GM11168 (cell line): ENCODE measurements around the gene NSMCE3.

ENCODE experiments used
- in situ Hi-C: fragments of 300-500 bp; cut with MboI; formaldehyde crosslinking; loops from one replicate; pipeline ENCODE4 v1.12.0; 2022; ENCODE audit warnings: low sequenced_read_pairs; ENCODE audit not compliant: unreplicated experiment

NSMCE3 gene

GRCh38 chr15:29269485-29270168 lies at the start of gene NSMCE3:
TSS of gene NSMCE3 (minus strand) at chr15:29269822. CDS start at chr15:29269705, 117 bp downstream.
- in situ Hi-C loops, result no loop called here

DNA sequence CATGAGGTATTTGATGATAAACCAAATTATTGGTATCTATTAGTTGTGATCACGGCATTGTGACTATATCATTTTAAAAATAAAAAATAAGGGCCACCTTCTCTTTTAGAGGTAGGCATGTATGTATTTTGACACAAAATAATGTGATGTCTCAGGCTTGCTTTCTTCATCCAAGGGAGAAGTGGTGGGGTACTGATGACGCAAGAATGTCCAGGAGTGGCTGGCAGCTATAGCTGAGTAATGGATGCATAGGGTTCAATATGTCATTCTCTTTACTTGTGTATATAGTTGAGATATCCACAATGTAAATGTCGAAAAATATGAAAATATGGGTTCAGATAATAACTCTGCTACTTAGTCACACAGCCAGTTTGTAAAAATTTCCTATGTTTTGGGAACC lies 46.8 kb upstream of the NSMCE3 start:
- in situ Hi-C loops, result no loop called here

DNA sequence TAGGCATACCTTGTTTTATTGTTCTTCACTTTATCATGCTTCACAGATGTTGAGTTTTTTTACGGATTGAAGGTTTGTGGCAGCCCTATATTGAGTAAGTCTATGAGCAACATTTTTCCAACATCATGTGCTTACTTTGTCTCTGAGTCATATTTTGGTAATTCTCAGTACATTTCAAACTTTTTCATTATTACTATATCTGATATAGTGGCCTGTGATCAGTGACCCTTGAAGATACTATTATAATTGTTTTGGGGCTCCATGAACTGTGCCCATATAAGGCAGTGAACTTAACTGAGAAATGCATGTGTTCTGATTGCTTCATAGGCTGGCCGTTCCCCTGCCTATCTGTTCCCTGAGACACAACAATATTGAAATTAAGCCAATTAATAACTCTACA lies 42.8 kb upstream of the NSMCE3 start:
- in situ Hi-C loops, result no loop called here

- in situ Hi-C loops, result no loop called here
Observed at GRCh38 chr15:29311696-29312095, 42.1 kb upstream of the NSMCE3 start.

- in situ Hi-C loops, result no loop called here
Observed at GRCh38 chr15:29309139-29309538, 39.5 kb upstream of the NSMCE3 start.

- in situ Hi-C loops, result no loop called here
Observed at GRCh38 chr15:29308299-29308698, 38.7 kb upstream of the NSMCE3 start.

- in situ Hi-C loops, result no loop called here
Observed at GRCh38 chr15:29305556-29305955, 35.9 kb upstream of the NSMCE3 start.

- in situ Hi-C loops, result no loop called here
Observed at GRCh38 chr15:29302871-29303270, 33.2 kb upstream of the NSMCE3 start.

DNA sequence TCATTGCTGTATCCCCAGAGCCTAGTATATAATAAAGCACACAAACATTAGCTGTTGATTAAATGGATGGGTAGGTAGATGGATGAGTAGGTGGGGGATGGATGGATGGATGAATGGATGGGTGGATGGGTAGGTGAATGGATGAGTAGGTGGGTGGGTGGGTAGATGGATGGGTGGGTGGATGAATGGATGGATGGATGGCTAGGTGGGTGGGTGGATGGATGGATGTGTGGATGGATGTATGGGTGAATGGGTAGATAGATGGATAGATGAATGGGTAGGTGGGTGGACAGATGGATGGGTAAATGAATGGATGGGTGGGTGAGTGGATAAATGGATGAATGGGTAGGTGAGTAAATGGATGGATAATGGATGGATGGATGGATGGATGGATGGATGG lies 30.2 kb upstream of the NSMCE3 start:
- in situ Hi-C loops, result no loop called here

- in situ Hi-C loops, result no loop called here
Observed at GRCh38 chr15:29299331-29299730, 29.7 kb upstream of the NSMCE3 start.

- in situ Hi-C loops, result no loop called here
Observed at GRCh38 chr15:29294732-29295325, 25.2 kb upstream of the NSMCE3 start.

- in situ Hi-C loops, result no loop called here
Observed at GRCh38 chr15:29291067-29291845, 21.6 kb upstream of the NSMCE3 start.

GRCh38 chr15:29289173-29289572 lies 19.6 kb upstream of the NSMCE3 start:
- in situ Hi-C loops, result no loop called here

GRCh38 chr15:29285386-29285785 lies 15.8 kb upstream of the NSMCE3 start:
- in situ Hi-C loops, result no loop called here

GRCh38 chr15:29283381-29283780 lies 13.8 kb upstream of the NSMCE3 start:
- in situ Hi-C loops, result no loop called here

GRCh38 chr15:29280514-29280913 lies 10.9 kb upstream of the NSMCE3 start:
- in situ Hi-C loops, result no loop called here

DNA sequence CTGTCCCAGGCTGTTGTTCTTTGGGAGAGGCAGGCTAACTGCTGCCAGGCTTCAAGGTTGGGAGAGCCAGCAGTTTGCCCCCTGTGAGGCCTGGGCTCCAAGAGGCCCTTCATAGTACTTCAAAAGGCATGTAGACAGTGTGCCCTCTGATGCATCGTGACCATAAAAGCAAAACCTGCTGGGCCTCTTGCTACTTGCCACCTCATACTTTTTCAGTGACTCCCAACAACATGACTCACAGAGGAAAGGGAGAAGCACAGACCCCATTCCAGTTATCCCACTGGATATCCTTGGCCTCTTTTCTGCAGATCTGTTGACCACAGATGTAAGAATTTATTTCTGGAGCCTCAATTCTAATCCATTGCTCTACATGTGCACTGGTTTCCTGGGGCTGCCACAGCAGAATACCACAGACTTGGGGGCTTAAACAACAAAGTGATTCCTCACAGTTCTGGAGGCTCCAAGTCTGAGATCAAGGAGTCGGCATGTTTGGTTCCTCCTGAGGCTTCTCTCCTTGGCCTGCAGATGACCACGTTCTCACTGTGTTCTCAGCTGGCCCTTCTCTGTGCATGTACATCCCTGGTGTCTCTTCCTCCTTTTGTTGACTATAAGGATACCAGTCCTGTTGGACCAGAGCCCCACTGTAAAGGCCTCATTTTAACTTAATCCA lies 8.9 kb upstream of the NSMCE3 start:
- in situ Hi-C loops, result no loop called here

DNA sequence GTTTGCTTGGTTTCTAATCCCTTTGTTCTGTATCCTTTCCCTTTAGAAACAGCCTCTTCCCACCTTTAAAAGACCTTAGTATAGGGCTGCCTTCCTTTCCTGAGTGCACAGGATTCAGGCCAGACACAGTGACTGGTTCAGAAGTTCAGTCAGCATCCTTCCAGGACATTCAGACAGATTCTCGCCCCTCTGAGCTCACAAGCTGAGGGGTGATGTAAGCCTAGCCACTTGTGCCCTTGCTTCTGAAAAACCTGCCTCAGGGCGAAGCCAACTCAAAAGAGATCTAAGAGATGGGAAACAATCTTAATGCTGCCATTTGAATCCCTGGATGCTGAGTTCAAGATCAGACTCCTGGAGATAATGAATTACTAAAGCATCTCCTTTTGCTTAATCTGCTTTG lies 6.7 kb upstream of the NSMCE3 start:
- in situ Hi-C loops, result no loop called here

GRCh38 chr15:29275855-29276254 lies 6.2 kb upstream of the NSMCE3 start:
- in situ Hi-C loops, result no loop called here

GRCh38 chr15:29274946-29275345 lies 5.3 kb upstream of the NSMCE3 start:
- in situ Hi-C loops, result no loop called here

GRCh38 chr15:29272219-29272618 lies 2.6 kb upstream of the NSMCE3 start:
- in situ Hi-C loops, result no loop called here
